NK-92 (cell line): ENCODE measurements around the gene ST3GAL5.

Experiments
- DNase-seq: peaks from one replicate; lab custom pipeline; 2025; ENCODE audit not compliant: unreplicated experiment; lab: John Stamatoyannopoulos, UW

The ST3GAL5 gene

DNA sequence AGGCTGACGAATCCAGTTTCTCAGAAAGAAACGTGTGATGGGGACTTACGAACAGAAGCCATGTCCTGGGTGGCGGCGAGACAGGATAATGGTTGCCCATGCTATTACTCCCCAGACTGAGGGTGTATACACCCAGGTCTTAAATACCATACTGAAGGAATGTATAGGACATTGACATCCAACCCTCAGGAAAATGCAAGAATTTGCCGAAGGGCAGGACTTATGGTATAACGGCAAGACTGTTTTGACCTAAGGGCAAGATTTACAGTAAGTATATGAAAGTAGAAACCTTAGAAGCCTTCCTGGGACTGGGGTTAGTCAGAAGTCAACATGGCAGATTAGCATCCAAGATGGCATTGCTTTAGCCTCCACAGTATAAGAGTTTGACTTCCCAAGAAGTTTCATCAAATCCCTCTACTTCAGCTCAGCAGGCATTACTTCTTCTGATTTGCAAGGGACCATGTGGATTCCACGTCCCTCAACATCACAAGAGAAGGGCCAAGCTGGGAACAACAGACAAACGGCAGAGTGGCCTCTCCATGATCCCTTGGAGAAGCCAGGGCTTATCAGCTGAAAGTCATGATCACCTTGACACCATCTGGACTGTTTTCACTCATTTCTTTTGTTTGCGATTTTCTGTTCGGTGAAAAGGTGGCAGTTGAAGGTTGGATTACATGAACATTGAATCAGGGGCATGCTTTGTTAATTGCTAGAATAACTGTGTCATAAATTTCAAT is 21.1 kb downstream of the ST3GAL5 start:
- no peak for DNase-seq

- no peak for DNase-seq
These were observed 21.7 kb downstream of the ST3GAL5 start for GRCh38 chr2:85867121-85867520.

GRCh38 chr2:85866165-85866659 is 22.6 kb downstream of the ST3GAL5 start:
- no peak for DNase-seq

DNA sequence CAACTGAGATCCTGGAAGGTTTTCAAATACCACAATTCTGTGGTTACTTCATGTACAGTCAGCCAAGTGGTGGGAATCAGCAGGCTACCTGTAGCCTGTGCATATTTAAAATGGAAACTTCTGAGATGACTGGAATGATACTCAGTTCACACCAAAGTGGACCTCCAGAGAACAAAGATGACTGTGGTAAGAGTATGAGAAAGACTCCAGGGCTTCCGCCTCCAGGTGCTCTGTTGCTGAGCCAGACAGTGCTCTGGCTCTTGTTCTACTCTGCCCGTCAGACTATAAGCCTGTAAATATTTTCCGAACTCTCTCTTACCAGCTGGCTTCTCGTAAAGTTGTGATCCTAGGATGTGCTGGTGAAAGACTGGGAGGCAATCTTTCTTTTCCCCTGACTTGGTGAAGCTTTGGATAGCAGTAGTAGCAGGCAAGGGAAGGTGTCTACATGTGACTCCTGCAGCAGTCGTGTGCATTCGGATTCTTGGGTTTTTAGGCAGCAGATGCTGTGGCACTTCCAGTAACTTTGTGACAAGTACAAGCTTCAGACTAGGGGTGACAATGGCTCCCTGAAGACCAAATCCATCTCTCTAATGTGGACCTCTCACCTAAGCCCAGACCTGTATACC is 23.1 kb downstream of the ST3GAL5 start:
- no peak for DNase-seq

GRCh38 chr2:85864654-85865053 is 24.1 kb downstream of the ST3GAL5 start:
- DNase-seq: no peak

- no peak for DNase-seq
These were observed 26.4 kb downstream of the ST3GAL5 start for GRCh38 chr2:85862426-85862825.

DNA sequence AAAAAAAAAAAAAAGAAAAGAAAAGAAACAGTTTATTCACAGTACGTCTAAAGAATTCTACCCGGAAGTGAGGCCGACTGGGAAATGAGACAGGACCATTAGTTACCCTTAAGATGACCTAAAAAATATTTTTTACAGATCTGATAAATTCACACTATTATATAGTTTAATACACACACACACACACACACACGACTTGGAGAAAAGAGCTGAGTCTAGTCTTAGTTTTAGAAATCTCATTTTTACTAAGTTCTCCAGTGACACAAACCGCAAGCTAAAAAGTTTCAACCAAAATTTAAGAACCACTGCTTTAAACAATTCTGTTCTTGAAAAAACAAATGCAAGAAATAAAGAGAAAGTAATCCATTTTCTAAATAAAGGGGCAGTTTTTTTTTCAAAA is 27.1 kb downstream of the ST3GAL5 start:
- no peak for DNase-seq

DNA sequence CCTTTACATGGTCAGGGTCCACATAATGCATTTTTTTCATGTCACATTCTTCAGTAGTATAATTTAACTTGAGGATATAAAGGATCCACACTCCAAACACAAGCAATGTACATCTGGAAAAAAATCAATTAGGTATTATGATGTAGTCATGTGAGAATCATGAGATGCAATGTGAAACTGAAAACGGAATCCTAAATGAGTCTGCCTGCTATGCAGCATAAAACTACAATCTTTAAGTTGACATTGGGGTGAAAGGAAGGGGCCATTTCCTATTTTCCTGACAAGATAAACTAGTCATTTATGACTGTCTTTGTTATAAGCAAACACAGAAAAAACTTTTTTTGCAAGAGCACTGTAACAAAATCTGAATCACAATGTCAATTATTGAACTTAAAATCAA is 27.6 kb downstream of the ST3GAL5 start:
- DNase-seq: no peak

DNA sequence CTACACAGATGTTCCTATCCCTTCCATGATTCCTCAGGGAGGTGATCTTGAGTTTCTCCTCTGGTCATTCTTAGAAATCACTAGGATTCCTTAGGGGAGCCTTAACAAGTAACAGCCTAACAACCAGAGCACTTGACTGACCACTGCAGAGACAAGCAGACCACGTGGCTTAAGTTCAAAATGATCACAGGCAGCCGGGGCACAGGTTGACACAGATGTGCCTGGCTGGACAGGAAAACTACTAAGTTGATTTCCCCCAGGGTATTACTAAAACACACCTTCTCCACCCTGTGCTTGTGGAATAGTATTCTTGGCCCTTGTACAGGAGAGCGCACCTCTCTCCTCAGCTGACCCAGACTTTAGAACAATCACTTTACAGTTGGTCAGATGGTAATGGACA is 29.9 kb downstream of the ST3GAL5 start:
- no peak for DNase-seq

DNA sequence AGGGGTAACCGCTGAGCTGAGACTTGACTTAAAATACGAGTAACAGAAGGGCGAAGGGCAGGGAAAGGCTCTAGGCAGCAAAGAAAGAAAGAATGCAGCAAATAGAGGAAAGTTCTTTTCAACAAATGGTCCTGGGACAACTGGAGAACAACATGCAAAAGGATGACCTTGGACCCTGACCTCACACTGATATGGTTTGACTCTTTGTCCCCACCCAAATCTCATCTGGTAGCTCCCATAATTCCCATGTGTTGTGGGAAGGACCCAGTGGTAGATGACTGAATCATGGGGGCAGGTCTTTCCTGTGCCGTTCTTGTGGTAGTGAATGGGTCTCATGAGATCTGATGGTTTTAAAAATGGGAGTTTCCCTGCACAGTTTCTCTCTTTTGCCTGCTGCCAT is 33.9 kb downstream of the ST3GAL5 start:
- DNase-seq: no peak

DNA sequence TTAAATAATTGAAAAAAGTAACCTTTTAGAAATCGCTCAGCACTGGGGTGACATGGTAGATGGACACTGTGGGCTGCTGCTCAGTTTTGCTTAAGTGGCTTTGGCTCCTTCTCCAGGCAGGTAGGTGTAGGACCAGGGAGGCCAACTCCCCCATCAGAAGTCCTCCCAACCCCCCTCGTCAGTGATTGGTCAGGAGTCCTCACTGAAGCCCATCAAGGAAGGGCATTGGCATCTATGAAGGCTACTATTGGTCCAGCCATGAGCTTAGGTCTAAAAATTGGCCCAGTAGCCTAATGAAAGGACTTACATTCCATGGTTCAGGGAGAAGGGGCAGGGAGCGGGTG is 34.7 kb downstream of the ST3GAL5 start:
- no peak for DNase-seq

DNA sequence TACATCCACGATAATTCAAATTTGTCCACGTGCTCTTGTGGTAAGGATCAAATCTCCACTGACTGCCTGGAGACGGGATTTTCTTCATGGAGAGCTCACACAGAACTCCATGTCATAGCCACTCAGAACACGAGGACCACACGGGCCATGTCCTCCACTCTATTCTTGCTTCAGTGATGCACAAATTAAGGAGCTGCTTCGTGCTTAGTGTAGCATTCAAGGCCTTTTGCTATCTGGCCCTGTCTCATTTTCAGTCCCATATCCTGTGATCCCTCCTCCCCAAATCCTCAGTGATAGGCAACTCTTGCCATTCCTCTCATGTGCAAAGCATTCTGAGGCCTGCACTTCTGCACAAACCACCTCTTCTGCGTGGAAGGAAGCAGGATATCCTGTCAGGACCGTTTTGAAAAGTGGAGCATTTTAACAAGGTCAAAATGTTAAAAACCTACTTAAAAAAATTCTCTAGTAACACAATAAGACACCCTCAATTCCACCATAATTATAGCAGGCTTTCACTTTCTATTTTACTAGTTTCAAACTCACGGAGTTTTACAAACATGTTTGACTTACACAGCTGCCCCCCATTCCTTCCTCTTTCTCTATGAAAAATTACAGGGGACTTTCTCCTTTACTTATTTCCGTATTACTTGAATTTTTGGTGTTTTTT is 35.2 kb downstream of the ST3GAL5 start:
- DNase-seq: no peak

GRCh38 chr2:85852937-85853498 is 35.8 kb downstream of the ST3GAL5 start:
- no peak for DNase-seq

GRCh38 chr2:85852152-85852840 is 36.5 kb downstream of the ST3GAL5 start:
- DNase-seq: no peak

DNA sequence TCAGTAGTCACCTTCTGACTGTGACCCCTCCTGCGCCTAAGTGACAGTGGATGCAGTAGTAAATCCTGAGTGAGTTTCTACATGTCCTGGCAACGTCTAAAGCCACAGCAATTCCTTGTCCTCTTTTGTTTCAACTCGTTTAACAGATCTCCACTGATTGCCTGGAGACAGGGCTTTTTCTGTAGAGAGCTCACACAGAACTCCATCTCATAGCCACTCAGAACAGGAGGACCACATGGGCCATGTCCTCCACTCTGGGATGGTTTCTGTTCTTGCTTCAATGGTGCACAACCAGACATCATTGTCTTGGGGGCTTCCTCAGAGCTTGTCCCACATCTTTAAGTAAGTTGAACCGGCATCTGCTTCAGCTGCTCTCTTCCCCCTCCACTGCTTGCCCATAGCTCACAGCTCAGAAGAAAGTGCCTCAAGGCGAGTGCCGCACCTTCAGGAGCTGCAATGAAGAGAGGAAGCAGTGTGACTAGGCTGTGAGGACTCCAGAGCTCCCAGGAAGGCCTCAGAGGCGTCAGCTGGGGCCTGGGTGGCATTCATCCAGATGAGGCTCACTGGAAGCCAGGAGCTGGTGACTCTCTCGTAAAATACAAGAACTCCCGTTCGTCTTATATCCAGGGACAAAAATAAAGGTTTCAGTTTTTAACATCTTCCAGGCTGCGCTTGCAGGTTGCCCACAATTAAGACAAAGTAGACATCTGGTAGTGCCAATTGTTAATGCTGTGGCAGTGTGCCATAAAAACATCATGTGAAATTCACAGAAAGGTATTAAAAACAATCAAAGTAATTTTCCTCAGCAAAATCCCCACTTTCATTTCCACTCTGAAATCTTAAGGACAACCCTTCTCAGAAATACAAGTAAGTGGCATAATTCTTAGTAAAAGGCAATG is 37.3 kb downstream of the ST3GAL5 start:
- no peak for DNase-seq

- no peak for DNase-seq
These were observed 38.3 kb downstream of the ST3GAL5 start for GRCh38 chr2:85850451-85850850.

GRCh38 chr2:85847051-85847588 is 41.7 kb downstream of the ST3GAL5 start:
- no peak for DNase-seq

DNA sequence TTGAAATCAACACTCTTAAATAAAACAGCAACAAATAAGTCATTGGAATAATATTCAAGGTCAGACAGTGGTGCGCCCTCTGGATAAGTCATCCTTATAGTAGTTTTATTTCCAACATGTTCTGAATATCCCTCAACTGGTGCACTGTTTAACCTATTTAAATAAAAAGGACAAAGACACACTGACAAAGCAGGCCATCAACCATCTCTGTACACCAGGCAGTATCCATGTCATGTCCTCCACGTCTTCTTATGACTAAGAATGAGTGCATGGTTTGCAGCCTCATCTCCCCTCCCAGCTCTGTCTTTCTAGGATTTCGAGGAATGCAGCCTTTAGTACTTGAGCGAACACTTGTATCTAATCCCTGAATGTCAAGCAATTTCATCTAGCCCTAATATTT is 42.4 kb downstream of the ST3GAL5 start:
- no peak for DNase-seq

GRCh38 chr2:85844486-85844885 is 44.3 kb downstream of the ST3GAL5 start:
- DNase-seq: no peak

GRCh38 chr2:85843543-85843942 is 45.2 kb downstream of the ST3GAL5 start:
- no peak for DNase-seq
